Right forelimb (tissue), 1 donor: ENCODE measurements around the gene ARSB.
"Not testable (repeated sequence)": the region's sequence is repeated elsewhere in the genome, so short reads cannot be mapped to it uniquely, and the experiment has no call there.

ENCODE experiments used
- DNase-seq: peaks from one replicate; pipeline ENCODE4 v3.0.0-alpha.2; 2018

The ARSB gene

DNA sequence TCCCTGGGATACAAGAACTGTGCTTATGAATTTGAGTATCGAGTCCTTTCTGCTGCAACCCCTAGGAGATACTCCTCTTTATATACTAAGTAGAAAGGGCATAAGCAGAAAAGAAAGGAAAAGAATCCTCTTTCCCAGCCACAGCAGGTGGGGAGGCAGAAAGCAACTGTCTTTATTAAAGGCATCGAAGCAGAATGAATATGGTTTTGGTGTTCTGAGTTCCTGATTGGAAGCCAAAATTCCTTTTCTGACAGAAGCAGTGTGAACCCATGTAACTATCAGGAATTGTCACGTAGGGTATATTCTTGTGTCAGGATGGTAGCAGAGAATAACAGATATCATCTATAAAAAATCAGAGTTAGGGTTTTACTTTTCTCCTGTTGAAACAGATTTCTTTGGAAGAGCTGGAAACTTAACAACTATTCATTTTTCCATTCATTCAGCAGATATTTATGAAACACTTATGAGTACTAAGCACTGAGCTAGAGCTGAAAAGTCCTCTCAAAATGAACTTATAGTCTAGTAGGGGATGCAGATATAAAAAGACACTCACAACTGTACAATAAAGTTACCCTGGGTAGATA is 240.1 kb downstream of the ARSB start:
- no peak for DNase-seq

DNA sequence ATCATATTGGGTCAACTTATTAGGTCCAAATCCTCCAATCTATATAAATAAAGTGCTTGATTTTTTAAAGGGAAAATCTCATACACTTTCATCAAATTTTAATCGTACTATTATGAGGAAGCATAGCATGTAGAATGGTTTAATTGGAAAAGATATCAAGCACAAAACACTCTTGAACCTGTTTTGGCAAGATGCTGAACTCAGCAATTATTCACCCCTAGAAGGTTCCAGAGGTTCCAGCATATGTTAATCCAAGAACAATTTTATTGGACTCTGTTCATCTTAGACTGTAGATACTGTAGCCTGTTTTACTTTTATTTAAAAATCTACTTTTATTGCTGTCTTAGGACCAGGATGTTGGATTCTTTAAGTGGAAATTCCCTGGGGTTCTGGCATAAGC is 244.1 kb downstream of the ARSB start:
- no peak for DNase-seq

DNA sequence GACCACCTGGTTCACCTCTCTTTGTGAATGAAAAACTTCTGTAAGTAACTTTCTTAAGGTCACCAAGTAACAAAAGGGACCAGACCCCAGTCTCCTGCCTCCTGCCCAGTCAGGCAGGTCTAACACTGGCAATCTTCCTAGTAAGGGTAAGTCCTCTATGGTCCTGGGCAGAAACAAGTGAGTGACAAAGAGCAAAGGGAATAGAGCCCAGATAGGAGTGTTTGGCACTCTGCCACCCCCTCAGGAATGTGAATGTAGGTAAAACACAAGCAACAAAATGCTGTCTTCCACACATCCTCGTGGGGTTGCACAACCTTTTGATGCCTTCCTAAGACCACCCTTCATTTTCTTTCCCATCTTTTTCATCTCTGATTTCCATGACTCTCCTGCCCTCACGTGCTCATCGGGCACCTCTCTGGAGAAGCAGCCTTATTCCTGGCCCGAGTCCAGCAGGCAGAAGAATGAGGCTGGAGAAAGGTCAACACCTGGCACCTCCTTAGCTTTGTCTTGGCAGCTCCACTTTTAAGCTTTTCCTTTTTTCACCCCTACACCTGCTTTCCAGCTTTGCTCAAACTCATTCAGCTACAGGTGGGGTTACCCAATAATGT is 246.3 kb downstream of the ARSB start:
- no peak for DNase-seq

DNA sequence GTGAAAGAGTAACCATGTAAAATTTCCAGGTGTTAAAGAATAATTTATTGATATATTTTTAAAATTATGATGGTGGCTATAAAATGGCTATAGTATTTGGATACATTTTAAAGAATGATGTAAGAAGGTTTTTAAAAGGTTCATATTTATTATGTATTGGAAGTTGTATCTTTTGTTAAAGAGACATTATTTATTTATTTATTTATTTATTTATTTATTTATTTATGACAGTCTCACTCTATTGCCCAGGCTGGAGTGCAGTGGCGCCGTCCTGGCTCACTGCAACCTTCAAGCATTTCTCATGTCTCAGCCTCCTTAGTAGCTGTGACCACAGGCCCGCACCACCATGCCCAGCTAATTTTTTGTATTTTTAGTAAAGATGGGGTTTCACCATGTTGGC is 247.0 kb downstream of the ARSB start:
- DNase-seq, result no peak

DNA sequence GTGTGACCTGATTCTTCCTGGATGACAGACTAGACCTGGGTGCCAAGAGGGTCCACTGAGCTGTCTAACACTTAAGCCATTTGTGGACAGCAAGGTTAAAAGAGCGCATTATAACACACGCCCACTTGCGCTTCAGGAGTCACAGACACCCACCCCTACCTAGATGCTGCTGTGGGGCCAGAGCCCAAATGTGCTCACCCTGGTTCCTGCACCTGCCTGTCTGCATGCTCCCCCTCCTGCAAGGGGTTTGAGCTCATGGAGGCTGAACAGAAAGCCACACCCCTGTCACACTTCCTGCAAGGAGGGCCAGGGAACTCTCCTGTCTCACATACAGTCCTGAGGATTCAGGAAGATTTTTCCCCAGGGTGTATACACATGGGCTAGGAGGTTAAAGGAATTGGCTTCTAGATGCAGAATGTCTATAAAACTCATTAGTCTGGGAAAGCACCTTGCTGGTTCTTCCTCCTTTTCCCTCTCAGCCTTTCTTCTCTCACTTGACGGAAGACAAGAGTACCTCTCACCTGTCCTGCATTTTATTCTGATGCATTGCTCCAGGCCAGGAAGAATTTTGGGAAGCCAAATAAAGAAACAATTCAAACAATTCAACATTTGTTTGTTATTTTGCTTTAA is 249.2 kb downstream of the ARSB start:
- no peak for DNase-seq

DNA sequence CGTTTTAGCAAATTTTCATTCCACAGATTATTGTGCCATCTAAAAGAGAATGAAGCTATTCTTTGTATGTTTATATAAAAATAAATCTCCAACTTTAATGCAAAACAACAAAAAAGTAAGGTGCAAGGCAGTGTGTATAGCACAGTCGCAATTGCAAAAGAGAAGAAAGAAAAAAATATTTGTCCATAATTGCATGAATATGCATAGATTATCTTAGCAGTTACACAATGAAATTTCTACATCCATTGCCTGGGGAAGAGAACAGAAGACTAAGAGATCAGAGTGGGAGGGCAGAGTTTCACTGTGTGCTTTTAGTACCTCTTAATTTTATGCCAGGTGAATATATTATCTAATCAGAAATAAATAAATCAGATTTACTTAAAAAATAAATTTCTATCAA is 250.2 kb downstream of the ARSB start:
- no peak for DNase-seq

DNA sequence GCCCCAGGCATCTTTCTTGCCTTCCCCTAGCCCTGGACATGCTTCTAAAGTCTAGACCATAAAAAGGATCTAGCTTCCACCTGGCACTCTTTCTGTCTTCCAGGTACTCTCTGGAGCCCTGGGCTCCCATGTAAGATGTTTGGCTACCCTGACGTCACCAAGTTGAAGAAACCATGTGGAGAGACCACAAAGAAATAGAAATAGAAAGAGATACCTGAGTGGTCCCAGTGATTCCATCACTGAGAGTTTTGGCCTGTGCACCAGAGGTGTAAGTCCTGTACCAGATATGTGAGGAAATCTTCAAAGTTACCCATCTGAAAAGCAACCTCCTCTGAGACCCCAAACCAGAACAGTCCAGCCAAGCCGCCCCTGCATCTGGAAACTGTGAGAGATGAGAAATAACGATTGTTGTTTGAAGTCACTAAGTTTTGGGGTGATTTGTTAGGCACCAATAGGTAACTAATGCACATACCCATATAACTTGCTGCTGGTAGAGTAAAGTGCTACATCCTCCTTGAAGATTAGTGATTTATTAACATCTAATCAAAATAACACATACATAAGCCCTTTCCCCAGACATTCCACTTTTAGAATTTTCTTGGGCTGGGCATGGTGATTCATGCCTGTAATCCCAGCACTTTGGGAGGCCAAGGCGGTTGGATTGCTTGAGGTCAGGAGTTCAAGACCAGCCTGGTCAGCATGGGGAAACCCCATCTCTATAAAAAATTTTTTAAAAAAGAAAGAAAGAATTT is 250.8 kb downstream of the ARSB start:
- DNase-seq, result no peak

DNA sequence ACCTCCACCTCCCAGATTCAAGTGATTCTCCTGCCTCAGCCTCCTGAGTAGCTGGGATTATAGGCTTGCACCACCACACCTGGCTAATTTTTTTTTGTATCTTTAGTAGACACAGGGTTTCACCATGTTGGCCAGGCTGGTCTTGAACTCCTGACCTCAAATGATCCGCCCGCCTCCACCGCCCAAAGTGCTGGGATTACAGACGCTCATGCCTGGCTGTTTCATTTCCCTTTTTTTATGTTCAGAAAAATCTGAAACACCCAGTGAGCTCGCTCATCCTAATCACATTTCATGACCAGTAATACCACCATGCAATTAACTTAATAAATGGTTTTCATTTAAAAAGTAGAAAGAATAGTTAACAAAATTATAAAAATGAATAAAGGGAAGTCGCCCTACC is 252.4 kb downstream of the ARSB start:
- not testable (repeated sequence) for DNase-seq

DNA sequence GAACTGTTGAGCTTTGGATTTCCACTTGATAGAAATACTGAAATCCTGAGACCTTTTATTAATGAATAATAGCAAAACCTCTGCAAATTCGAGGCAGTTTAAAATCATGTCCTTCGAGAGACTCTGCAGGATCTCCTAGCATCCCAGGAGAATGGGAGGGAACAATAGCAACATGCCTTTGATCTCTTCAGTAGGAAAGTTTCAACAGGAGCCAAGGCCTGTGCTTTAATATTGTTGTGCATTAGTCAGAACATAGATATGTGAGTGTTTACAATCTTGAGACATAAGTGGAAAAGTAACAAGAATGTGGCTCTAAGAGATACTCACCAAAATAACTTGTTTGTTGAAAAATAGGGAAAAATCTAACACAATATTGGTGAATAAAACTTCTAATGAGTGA is 253.2 kb downstream of the ARSB start:
- no peak for DNase-seq

DNA sequence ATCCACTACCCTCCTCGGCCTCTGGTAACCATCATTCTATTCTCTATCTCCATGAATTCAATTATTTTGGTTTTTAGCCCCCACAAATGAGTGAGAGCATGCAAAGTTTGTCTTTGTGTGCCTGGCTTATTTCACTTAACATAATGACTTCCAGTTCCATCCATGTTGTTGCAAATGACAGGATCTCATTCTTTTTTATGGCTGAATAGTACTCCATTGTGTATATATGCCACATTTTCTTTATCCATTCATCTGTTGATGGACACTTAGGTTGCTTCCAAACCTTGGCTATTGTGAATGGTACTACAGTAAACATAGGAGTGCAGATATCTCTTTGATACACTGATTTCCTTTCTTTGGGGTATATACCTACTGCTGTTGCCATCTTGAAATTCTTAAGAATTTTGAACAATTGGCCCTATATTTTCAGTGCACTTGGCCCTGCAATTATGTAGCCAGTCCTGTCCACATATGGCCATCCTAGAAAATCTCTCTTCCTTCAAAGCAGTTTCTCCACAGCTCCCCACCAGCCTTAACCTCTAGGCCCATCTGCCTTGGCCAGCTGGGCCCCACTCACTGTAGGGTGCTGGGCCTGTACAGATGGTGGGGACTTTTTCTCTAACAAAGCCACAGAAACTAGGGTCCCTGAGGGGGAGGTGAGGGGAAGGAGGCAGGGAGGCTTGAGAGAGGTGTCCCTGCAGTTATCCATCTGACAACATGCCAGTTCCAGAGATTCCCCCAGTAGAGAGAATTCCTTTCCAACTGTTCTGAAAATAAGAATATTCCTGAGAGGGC is 254.6 kb downstream of the ARSB start:
- no peak for DNase-seq

DNA sequence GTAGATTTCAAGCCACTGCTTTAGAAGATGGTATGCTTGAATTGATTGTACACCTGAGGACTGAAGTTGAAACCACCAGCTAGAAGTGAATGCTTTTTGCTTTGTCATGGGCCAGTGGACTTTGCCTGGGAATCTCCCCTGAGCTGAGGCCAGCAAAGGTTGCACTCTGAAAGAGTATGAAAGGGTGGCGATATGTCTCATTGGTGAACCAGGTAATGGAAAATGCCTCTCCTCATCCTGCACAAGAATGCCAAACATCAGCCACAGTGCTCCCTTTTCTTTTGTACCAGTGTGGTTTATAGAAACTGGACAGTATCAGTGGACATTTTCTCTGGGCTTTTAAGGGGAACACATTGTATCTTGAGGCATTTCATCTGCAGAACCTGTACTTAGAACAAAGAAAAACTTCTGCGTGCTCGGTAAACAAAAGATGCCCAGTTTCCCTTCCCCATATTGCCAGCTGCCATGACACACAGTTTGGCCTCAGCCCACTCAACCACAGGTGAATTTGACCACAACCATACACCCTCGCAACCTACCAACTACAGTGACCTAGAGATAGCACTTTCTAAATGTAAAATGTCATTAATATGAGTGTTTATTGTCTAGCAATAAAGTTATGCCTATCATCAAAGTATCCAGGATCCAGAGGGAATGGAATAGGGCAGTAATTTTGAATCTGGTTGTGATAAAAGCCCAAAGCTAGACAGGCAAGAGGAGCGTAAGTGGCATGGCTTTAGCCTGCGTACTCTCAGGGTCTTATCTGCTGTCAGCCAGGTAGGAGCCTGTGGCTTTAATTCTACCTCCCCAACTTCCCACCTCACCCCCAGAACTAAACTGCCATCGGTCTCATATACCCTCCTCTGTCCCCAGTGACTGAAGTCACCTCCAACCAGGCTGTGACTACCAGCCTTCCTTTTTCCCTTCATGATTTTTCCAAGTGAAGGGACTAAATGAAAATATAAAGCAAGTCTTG is 257.0 kb downstream of the ARSB start:
- DNase-seq, result no peak
